ENCODE data around the gene MAGI2.

MAGI2 gene

GRCh38 chr7:78792624-78793023 lies 660.8 kb downstream of the MAGI2 start:
- peaks cover 7% of the 10 kb centered on the region for H3K4me1 ChIP-seq (ENCODE audit: insufficient read depth, poor library complexity, severe bottlenecking)
- no peak overlapping the region for H3K4me3 ChIP-seq (ENCODE audit: severe bottlenecking)
- TF ChIP-seq, protein P1, sequence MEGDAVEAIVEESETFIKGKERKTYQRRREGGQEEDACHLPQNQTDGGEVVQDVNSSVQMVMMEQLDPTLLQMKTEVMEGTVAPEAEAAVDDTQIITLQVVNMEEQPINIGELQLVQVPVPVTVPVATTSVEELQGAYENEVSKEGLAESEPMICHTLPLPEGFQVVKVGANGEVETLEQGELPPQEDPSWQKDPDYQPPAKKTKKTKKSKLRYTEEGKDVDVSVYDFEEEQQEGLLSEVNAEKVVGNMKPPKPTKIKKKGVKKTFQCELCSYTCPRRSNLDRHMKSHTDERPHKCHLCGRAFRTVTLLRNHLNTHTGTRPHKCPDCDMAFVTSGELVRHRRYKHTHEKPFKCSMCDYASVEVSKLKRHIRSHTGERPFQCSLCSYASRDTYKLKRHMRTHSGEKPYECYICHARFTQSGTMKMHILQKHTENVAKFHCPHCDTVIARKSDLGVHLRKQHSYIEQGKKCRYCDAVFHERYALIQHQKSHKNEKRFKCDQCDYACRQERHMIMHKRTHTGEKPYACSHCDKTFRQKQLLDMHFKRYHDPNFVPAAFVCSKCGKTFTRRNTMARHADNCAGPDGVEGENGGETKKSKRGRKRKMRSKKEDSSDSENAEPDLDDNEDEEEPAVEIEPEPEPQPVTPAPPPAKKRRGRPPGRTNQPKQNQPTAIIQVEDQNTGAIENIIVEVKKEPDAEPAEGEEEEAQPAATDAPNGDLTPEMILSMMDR (IDR thresholded peaks at IDR 0.05; ENCODE audit: poor library complexity, severe bottlenecking), result no peak
- no peaks in the 10 kb centered on the region for H3K36me3 ChIP-seq (ENCODE audit: low read depth)
- no peaks in the 10 kb centered on the region for H3K9me3 ChIP-seq (ENCODE audit: severe bottlenecking)
- no peak overlapping the region for H3K27ac ChIP-seq (ENCODE audit: poor library complexity, severe bottlenecking)
- peaks cover 6% of the 10 kb centered on the region for H3K27me3 ChIP-seq (ENCODE audit: insufficient read depth, poor library complexity, severe bottlenecking)
- ATAC-seq (ENCODE audit: low read depth) (no peak), DNase-seq (ENCODE audit: low spot score) (no peak)

DNA sequence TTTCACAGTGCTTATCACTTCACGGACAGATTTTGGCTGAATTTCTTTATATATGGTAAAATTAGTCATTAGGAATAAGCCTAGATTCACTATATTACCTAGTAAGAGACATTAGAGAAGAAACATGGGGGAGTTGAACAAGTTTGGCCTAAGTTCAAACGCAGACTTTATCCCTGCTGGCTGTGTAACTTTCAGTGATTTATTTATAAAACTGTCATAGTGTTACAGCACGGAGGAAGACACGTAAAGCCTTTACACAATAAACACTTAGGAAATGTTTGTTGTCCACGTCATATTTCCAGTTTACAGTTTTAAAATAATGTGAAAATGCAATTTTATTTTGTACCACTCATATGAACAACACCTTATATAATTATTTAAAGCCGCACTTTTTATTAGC lies 661.5 kb downstream of the MAGI2 start:
- Histone ChIP-seq H3K9me3 (ENCODE audit: severe bottlenecking) (no peaks in the 10 kb centered on the region), H3K4me1 (ENCODE audit: insufficient read depth, poor library complexity, severe bottlenecking) (peaks cover 9% of the 10 kb centered on the region), H3K27ac (ENCODE audit: poor library complexity, severe bottlenecking) (no peak overlapping the region)

GRCh38 chr7:78788464-78788863 lies 665.0 kb downstream of the MAGI2 start:
- ATAC-seq (ENCODE audit: low read depth), result no peak
- Histone ChIP-seq H3K36me3 (ENCODE audit: low read depth) (no peaks in the 10 kb centered on the region), H3K4me1 (ENCODE audit: insufficient read depth, poor library complexity, severe bottlenecking) (peaks cover 9% of the 10 kb centered on the region), H3K27me3 (ENCODE audit: insufficient read depth, poor library complexity, severe bottlenecking) (no peaks in the 10 kb centered on the region), H3K27ac (ENCODE audit: poor library complexity, severe bottlenecking) (no peak overlapping the region), H3K4me3 (ENCODE audit: severe bottlenecking) (no peak overlapping the region), H3K9me3 (ENCODE audit: severe bottlenecking) (no peaks in the 10 kb centered on the region)
- TF ChIP-seq, protein P1 (IDR thresholded peaks at IDR 0.05; ENCODE audit: poor library complexity, severe bottlenecking), result no peak
- DNase-seq (ENCODE audit: low spot score), result no peak

More for the DNA sequence above, 661.5 kb downstream of the MAGI2 start:
- Histone ChIP-seq H3K36me3 (ENCODE audit: low read depth) (no peaks in the 10 kb centered on the region), H3K27me3 (ENCODE audit: insufficient read depth, poor library complexity, severe bottlenecking) (peaks cover 6% of the 10 kb centered on the region), H3K4me3 (ENCODE audit: severe bottlenecking) (no peak overlapping the region)
- TF ChIP-seq, protein P1 (IDR thresholded peaks at IDR 0.05; ENCODE audit: poor library complexity, severe bottlenecking), result no peak
- DNase-seq (ENCODE audit: low spot score), result no peak
- ATAC-seq (ENCODE audit: low read depth), result no peak

DNA sequence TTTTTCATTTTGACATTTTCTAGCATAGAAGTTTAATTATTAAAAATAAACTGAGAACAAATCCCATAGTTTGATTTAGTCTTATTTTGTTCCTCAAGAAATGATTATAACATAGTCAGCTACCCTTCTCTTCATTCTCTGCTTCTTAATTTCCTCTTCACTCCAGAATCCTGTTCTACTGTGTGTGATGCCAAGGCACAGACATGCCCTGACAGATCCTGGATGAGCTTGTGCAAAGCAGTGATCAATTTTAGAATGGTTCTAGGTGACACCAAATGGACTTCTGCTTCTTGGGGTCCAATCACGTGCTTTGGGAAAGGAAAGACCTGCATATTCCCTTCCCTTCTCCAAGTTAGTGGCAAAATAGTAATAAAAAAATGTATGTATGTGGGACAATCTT lies 665.6 kb downstream of the MAGI2 start:
- Histone ChIP-seq H3K27ac (ENCODE audit: poor library complexity, severe bottlenecking) (no peak overlapping the region), H3K9me3 (ENCODE audit: severe bottlenecking) (no peaks in the 10 kb centered on the region), H3K36me3 (ENCODE audit: low read depth) (no peaks in the 10 kb centered on the region), H3K27me3 (ENCODE audit: insufficient read depth, poor library complexity, severe bottlenecking) (no peaks in the 10 kb centered on the region), H3K4me1 (ENCODE audit: insufficient read depth, poor library complexity, severe bottlenecking) (peaks cover 9% of the 10 kb centered on the region), H3K4me3 (ENCODE audit: severe bottlenecking) (no peak overlapping the region)
- TF ChIP-seq, protein P1 (IDR thresholded peaks at IDR 0.05; ENCODE audit: poor library complexity, severe bottlenecking), result no peak
- ATAC-seq (ENCODE audit: low read depth) (peak; percentile 40; the same call in 1 of the 3 replicates), DNase-seq (ENCODE audit: low spot score) (no peak)

GRCh38 chr7:78786055-78786454 lies 667.4 kb downstream of the MAGI2 start:
- Histone ChIP-seq H3K4me3 (ENCODE audit: severe bottlenecking) (no peak overlapping the region), H3K27ac (ENCODE audit: poor library complexity, severe bottlenecking) (no peak overlapping the region), H3K9me3 (ENCODE audit: severe bottlenecking) (no peaks in the 10 kb centered on the region), H3K36me3 (ENCODE audit: low read depth) (no peaks in the 10 kb centered on the region), H3K4me1 (ENCODE audit: insufficient read depth, poor library complexity, severe bottlenecking) (peaks cover 9% of the 10 kb centered on the region), H3K27me3 (ENCODE audit: insufficient read depth, poor library complexity, severe bottlenecking) (no peaks in the 10 kb centered on the region)
- ATAC-seq (ENCODE audit: low read depth) (no peak), DNase-seq (ENCODE audit: low spot score) (no peak)
- TF ChIP-seq, protein P1 (IDR thresholded peaks at IDR 0.05; ENCODE audit: poor library complexity, severe bottlenecking), result no peak
